HG02571 (cell line): Measurements from ENCODE around the gene GSTT2B.
"Not testable (repeated sequence)": the region's sequence is repeated elsewhere in the genome, so short reads cannot be mapped to it uniquely, and the experiment has no call there.

Source experiments
- ATAC-seq: cut with Tn5 transposase; IDR thresholded peaks from one replicate; pipeline ENCODE4 v1.9.1; 2021; ENCODE audit warnings: mild to moderate bottlenecking, moderate library complexity; ENCODE audit not compliant: unreplicated experiment

Gene GSTT2B

GRCh38 chr22:23949764-23950163 is 11.2 kb downstream of the GSTT2B start:
- not testable (repeated sequence) for ATAC-seq

- ATAC-seq = not testable (repeated sequence)
Measured at GRCh38 chr22:23947391-23947790, 13.6 kb downstream of the GSTT2B start.

- ATAC-seq = not testable (repeated sequence)
Measured at GRCh38 chr22:23940166-23940565, 20.8 kb downstream of the GSTT2B start.

- ATAC-seq = no peak
Measured at GRCh38 chr22:23939017-23939357, 22.0 kb downstream of the GSTT2B start.

GRCh38 chr22:23938328-23939016 is 22.5 kb downstream of the GSTT2B start:
- no peak for ATAC-seq

- ATAC-seq = no peak
Measured at GRCh38 chr22:23926561-23926960, 34.4 kb downstream of the GSTT2B start.

- ATAC-seq = no peak
Measured at GRCh38 chr22:23925020-23925606, 35.9 kb downstream of the GSTT2B start.

- ATAC-seq = no peak
Measured at GRCh38 chr22:23922921-23923320, 38.1 kb downstream of the GSTT2B start.

GRCh38 chr22:23921586-23922201 is 39.3 kb downstream of the GSTT2B start:
- not testable (repeated sequence) for ATAC-seq

GRCh38 chr22:23920267-23920611 is 40.8 kb downstream of the GSTT2B start:
- not testable (repeated sequence) for ATAC-seq

- no peak for ATAC-seq
Measured at GRCh38 chr22:23915290-23915689, 45.7 kb downstream of the GSTT2B start.

GRCh38 chr22:23913661-23914353 is 47.2 kb downstream of the GSTT2B start:
- ATAC-seq = peak; percentile 88

GRCh38 chr22:23913306-23913660 is 47.7 kb downstream of the GSTT2B start:
- no peak for ATAC-seq

- no peak for ATAC-seq
Measured at GRCh38 chr22:23912293-23912903, 48.6 kb downstream of the GSTT2B start.

- ATAC-seq = no peak
Measured at GRCh38 chr22:23911318-23911980, 49.5 kb downstream of the GSTT2B start.

- ATAC-seq = no peak
Measured at GRCh38 chr22:23910496-23911190, 50.4 kb downstream of the GSTT2B start.

GRCh38 chr22:23909296-23909898 is 51.6 kb downstream of the GSTT2B start:
- ATAC-seq = no peak

- ATAC-seq = no peak
Measured at GRCh38 chr22:23908587-23909205, 52.3 kb downstream of the GSTT2B start.

GRCh38 chr22:23907423-23907822 is 53.6 kb downstream of the GSTT2B start:
- not testable (repeated sequence) for ATAC-seq
